ENCODE data around the gene PREPL. TPM values are rescaled to one million over a fixed set of nuclear protein-coding genes. Genes with fewer than 3 reads are reported as not detected.

PREPL gene
- total RNA-seq, 2 experiments from 2014 or later: 30.0 to 31.4 TPM

GRCh38 chr2:44267796-44268648 lies 93.3 kb downstream of the PREPL start:
- Mint-ChIP-seq H3K27ac (no peak overlapping the region), H3K4me3 (no peak overlapping the region)

More at GRCh38 chr2:44267796-44268648, 93.3 kb downstream of the PREPL start:
- intact Hi-C loops (cut with DNase I, micrococcal nuclease): no loop called here
- Histone ChIP-seq H3K9me3 (ENCODE audit: control insufficient read depth in 1 of 2, insufficient read depth in 1 of 2, low read length in 2 of 2) (no peaks in the 10 kb centered on the region), H3K27me3 (ENCODE audit: control insufficient read depth in 1 of 2, insufficient read depth in 2 of 2, low read length in 2 of 2) (no peaks in the 10 kb centered on the region), H3K4me3 (ENCODE audit: low read length) (no peak overlapping the region), H3K27ac (ENCODE audit: low read depth in 1 of 2, low read length in 2 of 2) (no peak overlapping the region), H3K4me1 (ENCODE audit: insufficient read depth, low read length) (no peaks in the 10 kb centered on the region), H3K36me3 (ENCODE audit: insufficient read depth, low read length) (no peaks in the 10 kb centered on the region)
- ATAC-seq (ENCODE audit: poor library complexity) (no peak), DNase-seq (no peak)
- Mint-ChIP-seq H3K9me3 (no peaks in the 10 kb centered on the region), H3K27me3 (no peaks in the 10 kb centered on the region), H3K4me1 (ENCODE audit: low read depth) (no peaks in the 10 kb centered on the region), H3K36me3 (ENCODE audit: low read depth) (no peaks in the 10 kb centered on the region)
- CTCF ChIA-PET: interaction anchor here (0.7 kb wide), 2 partner anchors 234 to 434 kb away, joined by 3 to 5 read pairs; no protein-coding TSS in a partner anchor
- POLR2A ChIA-PET: no interaction called here
- TF ChIP-seq CTCF (IDR thresholded peaks at IDR 0.05): no peak

Other genes with a start within 250 kb of the PREPL start
- gene PPM1B, start 192.6 kb downstream of the PREPL start, total RNA-seq: 10 to 100 TPM; 87.3 to 89.6 TPM
- gene SLC3A1, start 86.0 kb downstream of the PREPL start, total RNA-seq: under 1 TPM; 0.36 to 0.69 TPM
- 10 to 100 TPM; 11.9 to 13.9 TPM for gene CAMKMT, start 453 bp upstream of the PREPL start, total RNA-seq

All from CD4-positive, alpha-beta T cell (primary cell).